Left ventricle myocardium superior (tissue), 1 donor: ENCODE data around the gene LRP10. TPM values are rescaled to one million over a fixed set of nuclear protein-coding genes. Genes with fewer than 3 reads are reported as not detected.
"Not testable (repeated sequence)": the region's sequence is repeated elsewhere in the genome, so short reads cannot be mapped to it uniquely, and the experiment has no call there.

ENCODE experiments used
- ATAC-seq: fragments of 200-7000 bp; cut with Tn5 transposase; one replicate; pipeline ENCODE4 v1.9.1; 2020; ENCODE audit warnings: mild to moderate bottlenecking, moderate library complexity
- DNase-seq: peaks from one replicate; pipeline ENCODE4 v3.0.0-alpha.2; 2020
- intact Hi-C: fragments of 100-400 bp; cut with micrococcal nuclease; formaldehyde crosslinking; loops from one replicate; pipeline ENCODE4 v1.11.0; 2022
- total RNA-seq: library from RNA; stranded (reverse); fragmentation: NEBNext Ultra II Directional; extraction: Animal tissue kit (Norgen Biotek cat#: 25700); gene quantifications from one replicate; pipeline ENCODE4 v1.2.1, GENCODE V29; 2021
- donor health status: DM: no; HTN: yes; CAD: no; lungs with severe emphysema.

Gene LRP10
- total RNA-seq, 1 donor from 2014 or later, result 61.9 TPM

DNA sequence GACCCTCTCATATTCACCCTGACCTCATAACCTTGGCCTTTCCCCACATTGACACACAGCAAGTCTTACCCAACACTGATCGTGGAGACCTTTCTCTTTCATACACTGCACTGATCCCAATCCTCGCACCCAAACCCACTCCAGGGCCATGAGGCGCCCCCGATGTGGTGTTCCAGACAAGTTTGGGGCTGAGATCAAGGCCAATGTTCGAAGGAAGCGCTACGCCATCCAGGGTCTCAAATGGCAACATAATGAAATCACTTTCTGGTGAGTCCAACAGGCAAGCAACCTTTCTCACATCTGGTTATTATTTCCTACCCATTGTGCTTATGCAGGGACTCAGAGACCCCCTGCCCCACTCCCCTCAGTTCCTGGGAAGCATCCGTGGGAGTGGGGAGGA is 29.8 kb upstream of the LRP10 start:
- intact Hi-C loops, result no loop called here
- no peak for ATAC-seq
- DNase-seq, result no peak

DNA sequence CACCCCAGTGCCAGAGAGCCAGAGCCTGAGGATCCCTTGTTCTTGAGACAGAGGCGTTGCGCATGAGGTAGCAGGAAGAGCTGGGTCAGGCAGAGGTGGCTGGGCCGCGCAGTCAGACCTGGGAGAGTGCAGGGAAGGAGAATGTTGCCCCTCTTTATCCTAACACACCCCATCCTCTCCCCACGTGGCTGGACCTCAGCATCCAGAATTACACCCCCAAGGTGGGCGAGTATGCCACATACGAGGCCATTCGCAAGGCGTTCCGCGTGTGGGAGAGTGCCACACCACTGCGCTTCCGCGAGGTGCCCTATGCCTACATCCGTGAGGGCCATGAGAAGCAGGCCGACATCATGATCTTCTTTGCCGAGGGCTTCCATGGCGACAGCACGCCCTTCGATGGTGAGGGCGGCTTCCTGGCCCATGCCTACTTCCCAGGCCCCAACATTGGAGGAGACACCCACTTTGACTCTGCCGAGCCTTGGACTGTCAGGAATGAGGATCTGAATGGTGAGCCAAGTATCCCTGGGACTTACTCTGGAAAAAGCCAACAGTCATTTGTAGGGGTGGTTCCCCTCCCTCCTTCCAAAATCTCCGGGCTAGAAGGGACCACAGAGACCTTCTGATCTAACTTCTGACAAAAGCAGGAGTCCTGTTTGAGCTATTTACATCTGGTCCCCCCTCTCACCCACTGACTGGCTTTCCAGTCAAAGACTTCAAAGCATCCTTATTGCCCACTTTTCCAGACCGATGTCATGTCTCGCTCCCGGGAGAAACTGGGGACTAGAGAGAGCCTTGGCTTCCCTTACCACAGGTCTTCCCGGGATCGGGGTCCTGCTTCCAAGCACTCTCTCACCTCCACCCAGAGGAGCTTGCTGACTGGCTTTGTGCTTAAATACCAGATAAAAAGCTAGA is 29.1 kb upstream of the LRP10 start:
- no peak for DNase-seq
- ATAC-seq, result no peak
- intact Hi-C loops, result no loop called here

DNA sequence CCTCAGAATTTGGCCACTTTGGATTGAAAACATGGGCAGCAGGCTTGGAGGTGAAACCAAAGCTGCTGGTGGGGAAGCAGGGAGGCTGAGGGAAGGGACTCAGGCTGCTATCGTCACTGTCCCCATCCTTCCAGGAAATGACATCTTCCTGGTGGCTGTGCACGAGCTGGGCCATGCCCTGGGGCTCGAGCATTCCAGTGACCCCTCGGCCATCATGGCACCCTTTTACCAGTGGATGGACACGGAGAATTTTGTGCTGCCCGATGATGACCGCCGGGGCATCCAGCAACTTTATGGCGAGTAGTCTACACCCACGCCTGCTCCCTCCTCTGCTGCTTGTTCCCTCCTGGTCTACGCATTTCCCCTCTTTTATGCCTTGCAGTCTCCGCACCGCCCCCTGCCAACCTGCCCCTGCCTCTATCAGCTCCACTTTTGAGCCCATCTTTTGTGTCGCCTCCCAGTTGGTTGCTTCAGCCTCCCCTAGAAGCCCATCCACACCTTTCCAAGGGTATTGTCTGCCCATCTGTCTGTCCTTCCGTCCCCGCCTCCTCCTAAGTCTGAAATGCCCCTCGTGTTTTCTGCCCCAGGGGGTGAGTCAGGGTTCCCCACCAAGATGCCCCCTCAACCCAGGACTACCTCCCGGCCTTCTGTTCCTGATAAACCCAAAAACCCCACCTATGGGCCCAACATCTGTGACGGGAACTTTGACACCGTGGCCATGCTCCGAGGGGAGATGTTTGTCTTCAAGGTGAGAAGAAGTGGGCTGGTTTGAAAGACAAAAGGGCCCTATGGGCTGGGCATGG is 28.2 kb upstream of the LRP10 start:
- DNase-seq, result no peak
- intact Hi-C loops, result no loop called here
- ATAC-seq, result no peak

DNA sequence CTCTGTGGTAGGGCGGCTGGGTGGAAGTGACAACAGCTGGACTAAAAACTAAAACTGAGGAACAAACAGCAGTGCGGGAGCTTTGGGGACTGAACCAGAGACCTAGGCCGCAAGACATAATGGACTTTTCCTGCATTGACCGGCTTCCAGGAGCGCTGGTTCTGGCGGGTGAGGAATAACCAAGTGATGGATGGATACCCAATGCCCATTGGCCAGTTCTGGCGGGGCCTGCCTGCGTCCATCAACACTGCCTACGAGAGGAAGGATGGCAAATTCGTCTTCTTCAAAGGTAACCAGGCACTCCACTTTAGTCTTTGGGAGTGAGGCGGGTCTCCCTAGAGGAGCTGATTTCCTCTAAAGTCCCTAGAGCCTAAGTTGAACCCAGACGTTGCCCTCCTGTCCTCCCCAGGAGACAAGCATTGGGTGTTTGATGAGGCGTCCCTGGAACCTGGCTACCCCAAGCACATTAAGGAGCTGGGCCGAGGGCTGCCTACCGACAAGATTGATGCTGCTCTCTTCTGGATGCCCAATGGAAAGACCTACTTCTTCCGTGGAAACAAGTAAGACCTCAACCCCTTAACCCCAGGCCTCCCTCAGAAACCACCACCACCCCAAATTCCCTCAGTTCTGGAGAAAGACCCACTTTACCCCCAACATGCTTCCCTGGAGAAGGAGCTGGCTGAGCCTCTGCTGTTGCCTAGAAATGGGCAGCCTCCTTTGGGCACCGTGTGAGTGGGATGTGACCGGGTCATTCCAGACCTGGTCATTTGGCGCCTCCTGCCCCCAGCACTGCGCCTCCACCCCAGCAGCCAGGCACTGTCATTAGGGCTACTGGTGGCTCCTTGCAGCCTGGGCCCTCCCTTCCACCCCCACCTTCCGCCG is 27.1 kb upstream of the LRP10 start:
- intact Hi-C loops, result no loop called here
- ATAC-seq, result no peak

DNA sequence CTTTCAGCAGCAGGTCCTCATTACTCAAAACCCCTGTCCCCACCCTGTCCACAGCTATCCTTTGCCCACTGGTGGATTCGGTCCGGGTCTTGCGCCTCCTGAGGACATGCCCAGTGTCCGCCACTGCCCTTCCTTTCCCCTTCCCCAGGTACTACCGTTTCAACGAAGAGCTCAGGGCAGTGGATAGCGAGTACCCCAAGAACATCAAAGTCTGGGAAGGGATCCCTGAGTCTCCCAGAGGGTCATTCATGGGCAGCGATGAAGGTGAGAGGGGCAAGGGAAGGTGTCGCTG is 26.5 kb upstream of the LRP10 start:
- ATAC-seq (no peak), DNase-seq (no peak)
- intact Hi-C loops, result no loop called here

More for the DNA sequence above, 27.1 kb upstream of the LRP10 start:
- no peak for DNase-seq

DNA sequence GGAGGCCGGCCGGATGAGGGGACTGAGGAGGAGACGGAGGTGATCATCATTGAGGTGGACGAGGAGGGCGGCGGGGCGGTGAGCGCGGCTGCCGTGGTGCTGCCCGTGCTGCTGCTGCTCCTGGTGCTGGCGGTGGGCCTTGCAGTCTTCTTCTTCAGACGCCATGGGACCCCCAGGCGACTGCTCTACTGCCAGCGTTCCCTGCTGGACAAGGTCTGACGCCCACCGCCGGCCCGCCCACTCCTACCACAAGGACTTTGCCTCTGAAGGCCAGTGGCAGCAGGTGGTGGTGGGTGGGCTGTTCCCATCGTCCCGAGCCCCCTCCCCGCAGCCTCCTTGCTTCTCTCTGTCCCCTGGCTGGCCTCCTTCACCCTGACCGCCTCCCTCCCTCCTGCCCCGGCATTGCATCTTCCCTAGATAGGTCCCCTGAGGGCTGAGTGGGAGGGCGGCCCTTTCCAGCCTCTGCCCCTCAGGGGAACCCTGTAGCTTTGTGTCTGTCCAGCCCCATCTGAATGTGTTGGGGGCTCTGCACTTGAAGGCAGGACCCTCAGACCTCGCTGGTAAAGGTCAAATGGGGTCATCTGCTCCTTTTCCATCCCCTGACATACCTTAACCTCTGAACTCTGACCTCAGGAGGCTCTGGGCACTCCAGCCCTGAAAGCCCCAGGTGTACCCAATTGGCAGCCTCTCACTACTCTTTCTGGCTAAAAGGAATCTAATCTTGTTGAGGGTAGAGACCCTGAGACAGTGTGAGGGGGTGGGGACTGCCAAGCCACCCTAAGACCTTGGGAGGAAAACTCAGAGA is 25.5 kb upstream of the LRP10 start:
- intact Hi-C loops, result no loop called here
- ATAC-seq (no peak), DNase-seq (no peak)

DNA sequence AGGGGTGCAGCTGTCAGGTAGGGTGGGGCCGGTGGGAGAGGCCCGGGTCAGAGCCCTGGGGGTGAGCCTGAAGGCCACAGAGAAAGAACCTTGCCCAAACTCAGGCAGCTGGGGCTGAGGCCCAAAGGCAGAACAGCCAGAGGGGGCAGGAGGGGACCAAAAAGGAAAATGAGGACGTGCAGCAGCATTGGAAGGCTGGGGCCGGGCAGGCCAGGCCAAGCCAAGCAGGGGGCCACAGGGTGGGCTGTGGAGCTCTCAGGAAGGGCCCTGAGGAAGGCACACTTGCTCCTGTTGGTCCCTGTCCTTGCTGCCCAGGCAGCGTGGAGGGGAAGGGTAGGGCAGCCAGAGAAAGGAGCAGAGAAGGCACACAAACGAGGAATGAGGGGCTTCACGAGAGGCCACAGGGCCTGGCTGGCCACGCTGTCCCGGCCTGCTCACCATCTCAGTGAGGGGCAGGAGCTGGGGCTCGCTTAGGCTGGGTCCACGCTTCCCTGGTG is 24.7 kb upstream of the LRP10 start:
- DNase-seq, result no peak
- intact Hi-C loops, result no loop called here
- ATAC-seq, result no peak

DNA sequence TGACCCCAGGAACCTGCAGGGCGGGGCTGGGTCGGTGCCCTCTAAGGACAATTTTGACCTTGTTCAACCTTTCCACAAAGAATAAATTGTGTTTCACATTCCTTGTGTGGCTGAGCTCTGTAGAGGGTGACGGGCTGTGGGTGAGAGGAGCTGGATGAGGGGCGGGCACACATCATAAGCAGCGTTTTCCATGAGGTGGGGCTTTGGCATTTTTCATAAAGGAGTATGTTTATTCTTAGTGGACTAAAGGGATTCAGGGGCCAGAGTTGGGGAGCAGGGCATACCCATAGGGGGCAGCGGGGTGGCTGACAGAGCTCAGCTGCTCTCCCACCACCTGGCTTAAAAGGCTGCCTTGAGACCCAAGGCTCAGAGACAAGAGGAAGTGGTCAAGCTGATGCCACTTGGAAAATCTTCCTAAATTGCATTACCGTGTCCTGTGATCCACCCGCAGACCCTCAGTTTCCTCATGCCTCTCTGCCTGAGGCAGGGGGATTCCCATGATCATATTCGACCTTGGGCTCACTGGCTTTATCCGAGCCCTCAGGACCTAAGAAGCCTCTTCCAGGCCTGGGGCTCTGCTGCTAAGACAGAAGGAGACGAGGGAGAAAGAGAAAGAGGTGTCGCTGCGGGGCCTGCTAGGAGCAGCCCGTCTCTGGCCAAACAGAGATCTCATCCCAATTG is 23.7 kb upstream of the LRP10 start:
- DNase-seq, result no peak
- ATAC-seq, result no peak
- intact Hi-C loops, result no loop called here

DNA sequence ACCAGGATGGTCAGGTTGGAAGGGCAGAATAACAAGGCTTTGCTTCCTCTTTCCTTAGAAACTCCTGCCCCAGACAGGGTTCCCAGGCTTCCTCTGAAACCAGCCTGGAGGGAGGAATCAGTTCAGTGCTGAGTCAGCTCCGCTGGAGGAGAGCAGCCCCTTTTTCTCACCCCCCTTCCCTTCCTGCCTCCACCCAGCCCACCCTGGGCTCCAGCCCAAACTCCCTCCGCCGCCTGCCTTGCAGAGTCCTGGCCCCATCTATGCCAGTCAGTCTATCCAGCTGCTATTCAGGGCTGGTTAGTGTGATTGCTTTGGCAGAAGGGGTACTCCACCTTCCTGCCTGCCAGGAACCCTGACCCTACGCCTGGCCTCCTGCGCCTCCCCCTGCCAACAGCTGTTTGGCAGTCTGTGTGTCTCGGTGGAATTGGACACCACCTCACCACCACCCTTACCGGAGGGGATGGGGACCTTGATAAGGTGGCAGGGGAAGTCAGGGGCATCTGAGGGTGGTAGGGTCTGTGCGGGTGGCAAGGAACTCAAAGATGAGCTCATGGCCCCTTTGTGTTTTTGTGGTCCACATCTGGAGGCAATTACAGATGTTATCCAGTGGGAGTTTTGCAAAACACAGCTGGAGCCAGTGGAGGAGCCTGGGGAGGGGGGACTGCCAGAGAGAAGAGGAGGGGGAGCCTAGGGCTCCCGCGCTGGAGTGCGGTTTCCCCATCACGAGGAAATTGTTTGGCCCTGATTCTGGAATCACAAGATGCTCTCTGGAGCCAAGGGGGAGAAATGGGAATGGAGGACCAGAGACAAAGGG is 23.0 kb upstream of the LRP10 start:
- DNase-seq (peak; percentile 76), ATAC-seq (peak; percentile 57)
- intact Hi-C loops, result no loop called here

DNA sequence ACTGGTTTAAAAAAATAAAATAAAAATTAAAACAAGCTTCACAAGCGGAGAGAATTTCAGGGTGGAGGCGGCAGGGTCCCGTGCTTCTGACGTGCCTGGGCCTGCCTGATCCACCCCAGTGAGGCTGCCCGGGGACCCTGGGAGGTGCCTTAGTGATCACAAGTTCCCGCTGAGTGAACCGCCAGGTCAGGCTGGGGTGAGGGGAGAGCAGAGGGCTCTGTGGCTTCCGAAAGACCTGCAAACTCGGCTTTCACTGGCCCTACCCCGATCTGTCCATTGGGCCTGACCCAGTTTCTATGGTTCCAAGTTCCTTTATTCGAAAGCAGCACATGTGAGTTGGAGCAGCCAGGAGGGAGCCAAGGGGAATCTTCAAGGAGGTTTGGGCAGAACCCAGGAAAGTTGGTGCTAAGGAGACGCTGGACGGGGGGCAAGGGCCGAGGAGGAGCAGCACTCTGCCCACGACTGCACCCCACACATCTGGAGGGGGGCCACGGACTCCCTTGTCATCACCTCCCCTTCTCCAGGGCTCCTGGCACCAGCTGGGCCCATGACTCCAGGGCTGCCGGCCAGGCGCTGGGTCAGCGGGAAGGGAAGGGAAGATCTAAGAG is 22.2 kb upstream of the LRP10 start:
- ATAC-seq, result peak; percentile 37
- intact Hi-C loops, result no loop called here
- DNase-seq, result peak; percentile 79

DNA sequence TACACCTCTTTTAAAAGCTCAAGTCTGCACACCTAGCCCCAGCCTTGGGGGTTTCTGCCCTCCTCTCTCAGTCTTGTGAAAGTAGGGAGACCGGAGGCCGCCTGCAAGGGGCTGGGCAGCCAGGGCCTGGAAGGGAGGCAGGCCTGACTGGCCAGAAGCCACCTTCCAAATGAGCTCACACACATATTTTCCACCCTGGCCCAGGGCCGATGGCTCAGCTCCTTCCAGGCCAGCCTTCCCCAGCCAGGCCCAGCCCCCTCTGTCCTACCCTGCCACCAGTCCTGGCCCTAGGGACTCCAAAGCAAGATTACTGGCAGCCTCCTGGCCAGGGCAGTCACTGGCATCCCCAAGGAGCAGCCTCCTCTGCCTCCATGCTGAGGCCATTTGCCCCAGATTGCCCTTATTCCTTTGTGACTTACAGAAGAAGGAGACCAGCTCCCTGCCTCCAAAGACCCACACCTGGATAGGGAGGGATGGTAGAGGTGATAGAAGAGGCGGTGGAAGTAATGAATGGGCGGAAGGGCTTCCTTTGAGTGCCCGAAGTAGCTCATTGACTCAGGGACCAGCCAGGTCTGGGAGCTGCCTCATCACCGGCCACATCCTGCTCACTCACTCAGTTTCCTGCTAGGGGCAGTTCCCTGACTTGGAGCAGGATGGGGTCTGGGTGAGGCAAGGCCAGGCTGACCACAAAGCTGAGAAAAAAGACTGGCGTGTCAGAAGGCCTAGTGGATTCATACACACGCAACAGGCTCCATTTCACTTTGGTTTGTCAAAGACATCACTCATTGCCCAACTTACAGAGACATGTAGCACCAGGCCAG is 20.4 kb upstream of the LRP10 start:
- intact Hi-C loops, result loop anchor here (10.0 kb wide), 1 partner anchor 286 kb away; no protein-coding TSS in a partner anchor
- DNase-seq, result peak; percentile 94
- ATAC-seq, result peak; percentile 79

DNA sequence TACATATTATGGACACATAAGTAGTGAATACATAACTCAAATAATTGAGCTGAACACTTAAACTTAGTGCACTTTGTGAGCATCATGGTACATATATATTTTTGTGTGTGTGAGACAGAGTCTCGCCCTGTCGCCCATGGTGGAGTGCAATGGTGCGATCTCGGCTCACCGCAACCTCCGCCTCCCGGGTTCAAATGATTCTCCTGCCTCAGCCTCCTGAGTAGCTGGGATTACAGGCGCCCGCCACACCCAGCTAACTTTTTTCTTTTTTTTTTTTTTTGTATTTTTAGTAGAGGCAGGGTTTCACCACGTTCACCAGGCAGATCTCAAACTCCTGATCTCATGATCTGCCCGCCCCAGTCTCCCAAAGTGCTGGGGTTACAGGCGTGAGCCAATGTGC is 19.4 kb upstream of the LRP10 start:
- not testable (repeated sequence) for DNase-seq, ATAC-seq
- intact Hi-C loops, result loop anchor here (2.0 to 10.0 kb wide), 2 partner anchors 29 to 287 kb away; no protein-coding TSS in a partner anchor

DNA sequence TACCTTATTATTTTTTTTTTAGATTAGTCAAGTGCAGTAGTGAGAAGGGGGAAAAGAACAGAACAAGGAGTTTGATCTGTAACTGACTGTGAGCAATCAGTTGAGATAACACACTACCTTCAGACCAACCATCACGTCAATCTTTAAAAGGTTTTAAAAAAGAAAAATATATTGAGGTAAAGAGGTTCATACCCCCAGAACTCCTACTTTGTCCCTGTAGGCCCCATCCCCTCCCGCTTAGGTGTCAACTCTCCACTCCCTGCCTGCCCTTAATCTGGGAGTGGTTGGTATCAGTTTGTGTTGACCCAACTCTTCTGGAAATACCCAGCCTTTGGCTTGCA is 19.0 kb upstream of the LRP10 start:
- no peak for ATAC-seq
- intact Hi-C loops, result loop anchor here (2.0 to 10.0 kb wide), 2 partner anchors 30 to 288 kb away; no protein-coding TSS in a partner anchor
- no peak for DNase-seq

DNA sequence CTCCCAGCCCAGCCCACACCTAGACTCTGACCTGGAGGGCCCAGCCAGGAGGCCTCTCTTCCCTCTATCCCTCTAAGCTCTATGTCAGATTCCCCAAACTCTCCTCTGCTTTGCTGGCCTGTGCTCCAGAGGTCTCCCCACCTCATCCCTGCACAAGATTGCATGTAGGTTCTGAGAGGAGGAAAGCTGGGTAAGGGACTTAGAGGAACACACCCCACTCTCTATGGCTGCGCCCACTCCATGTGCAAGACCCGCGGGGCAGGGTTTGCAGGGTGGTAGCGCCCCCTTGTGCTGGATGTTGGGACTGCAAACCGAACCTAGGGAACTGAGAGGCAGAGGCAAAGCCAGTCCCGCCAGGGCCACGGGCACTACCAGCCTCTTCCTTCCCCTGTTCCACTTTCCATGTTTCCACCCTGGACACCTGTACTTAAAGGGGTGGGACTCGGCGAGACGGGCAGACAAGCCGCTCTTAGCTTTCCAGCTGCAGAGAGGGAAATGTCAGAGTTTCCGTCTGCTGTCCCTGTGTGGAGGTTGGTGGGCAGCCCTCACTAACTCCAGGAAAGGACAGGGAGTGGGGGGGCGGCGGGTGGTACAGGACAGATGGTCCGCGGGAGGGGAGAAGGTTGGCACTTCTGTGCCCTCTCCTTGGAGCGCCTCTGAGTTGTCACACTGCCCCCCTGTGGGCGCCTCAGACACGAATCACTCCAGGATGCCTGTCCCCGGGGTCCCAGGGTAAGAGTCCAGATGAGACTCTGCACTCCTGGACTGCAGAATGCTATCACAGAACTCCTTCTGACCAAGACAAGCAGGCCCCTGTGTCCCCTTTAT is 18.4 kb upstream of the LRP10 start:
- peak; percentile 94 for DNase-seq

DNA sequence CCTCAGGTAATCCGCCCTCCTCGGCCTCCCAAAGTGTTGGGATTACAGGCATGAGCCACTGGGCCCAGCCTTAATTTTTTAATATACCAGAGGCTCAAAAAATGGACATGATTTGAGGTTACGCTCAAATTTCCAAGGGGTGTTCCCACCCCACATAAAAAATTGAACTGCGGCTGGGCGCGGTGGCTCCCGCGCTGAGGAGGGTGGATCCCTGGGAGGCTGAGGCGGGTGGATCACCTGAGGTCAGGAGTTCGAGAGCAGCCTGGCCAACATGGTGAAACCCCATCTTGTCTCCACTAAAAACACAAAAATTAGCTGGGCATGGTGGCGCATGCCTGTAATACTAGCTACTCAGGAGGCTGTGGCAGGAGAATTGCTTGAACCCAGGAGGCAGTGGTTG is 17.2 kb upstream of the LRP10 start:
- not testable (repeated sequence) for DNase-seq, ATAC-seq
- intact Hi-C loops, result loop anchor here (10.0 kb wide), 1 partner anchor 289 kb away; no protein-coding TSS in a partner anchor

More for the DNA sequence above, 18.4 kb upstream of the LRP10 start:
- ATAC-seq, result peak; percentile 58
- intact Hi-C loops, result loop anchor here (2.0 to 10.0 kb wide), 2 partner anchors 30 to 288 kb away; no protein-coding TSS in a partner anchor
